Measurements from ENCODE around the gene UGT1A6.
A peak's percentile ranks its signal among the peaks of the same experiment; 100 is the strongest.
"Not testable (repeated sequence)": the region's sequence is repeated elsewhere in the genome, so short reads cannot be mapped to it uniquely, and the experiment has no call there.

UGT1A6 gene

DNA sequence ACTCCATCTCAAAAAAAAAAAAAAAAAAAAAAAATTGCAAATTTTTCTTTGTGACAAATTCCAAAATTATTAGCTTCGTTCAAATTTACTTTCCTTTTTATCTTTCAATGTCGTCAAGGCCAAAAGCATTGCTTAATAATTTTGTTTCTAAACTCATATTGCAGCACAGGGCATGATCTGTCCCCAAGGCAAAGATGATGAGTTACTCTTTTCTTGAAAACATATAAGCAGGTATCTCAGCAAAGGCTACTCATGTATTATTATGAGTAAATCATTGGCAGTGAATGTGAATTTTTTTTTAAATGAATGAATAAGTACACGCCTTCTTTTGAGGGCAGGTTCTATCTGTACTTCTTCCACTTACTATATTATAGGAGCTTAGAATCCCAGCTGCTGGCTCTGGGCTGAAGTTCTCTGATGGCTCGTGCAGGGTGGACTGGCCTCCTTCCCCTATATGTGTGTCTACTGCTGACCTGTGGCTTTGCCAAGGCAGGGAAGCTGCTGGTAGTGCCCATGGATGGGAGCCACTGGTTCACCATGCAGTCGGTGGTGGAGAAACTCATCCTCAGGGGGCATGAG is 11.1 kb upstream of the UGT1A6 start, which contains the start of gene UGT1A7:
TSS of gene UGT1A7 (plus strand) at position 381 of the 579 bp plus-strand sequence. CDS start at position 418, 37 bp downstream.
- DNase-seq (ENCODE audit: extremely low spot score, insufficient read length, low read depth) (no peak), FAIRE-seq (no peak)

DNA sequence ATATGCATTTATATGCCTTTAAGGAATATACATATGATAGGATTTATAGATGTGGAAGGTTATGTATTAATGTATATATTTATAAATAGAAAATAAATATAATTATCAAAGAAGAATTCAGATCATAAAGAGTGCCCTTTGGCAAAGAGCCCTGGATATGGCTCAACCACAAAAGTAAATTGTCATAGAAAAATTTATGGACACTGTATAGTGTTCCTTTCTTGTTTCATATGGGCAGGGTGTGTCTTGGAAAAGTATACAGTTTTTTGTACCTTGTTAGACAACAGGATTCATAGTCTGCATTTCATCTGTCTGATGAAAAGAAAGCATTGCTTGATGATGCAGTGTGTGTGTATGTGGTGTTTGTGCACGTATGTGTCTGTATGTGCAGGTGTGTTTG is 8.1 kb upstream of the UGT1A6 start:
- FAIRE-seq (no peak), DNase-seq (ENCODE audit: extremely low spot score, insufficient read length, low read depth) (no peak)

DNA sequence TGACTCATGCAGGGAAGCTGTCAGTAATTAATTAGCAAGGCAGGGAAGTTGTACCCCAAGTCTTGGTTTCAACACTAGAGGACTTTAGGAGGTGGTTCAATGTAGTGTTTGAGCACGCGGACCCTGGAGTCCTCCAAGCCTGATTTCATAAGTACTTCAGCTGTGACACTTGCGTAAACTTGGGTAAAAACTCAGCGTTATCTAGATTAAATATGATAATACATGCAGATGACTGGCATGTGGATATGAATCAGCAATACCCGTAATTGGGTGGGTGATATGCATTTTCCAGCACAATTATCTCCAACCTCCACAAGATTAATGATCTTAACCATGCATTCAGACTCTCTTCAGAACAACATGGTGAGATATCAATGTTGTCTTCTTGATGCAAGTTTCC is 5.8 kb upstream of the UGT1A6 start:
- FAIRE-seq: no peak

DNA sequence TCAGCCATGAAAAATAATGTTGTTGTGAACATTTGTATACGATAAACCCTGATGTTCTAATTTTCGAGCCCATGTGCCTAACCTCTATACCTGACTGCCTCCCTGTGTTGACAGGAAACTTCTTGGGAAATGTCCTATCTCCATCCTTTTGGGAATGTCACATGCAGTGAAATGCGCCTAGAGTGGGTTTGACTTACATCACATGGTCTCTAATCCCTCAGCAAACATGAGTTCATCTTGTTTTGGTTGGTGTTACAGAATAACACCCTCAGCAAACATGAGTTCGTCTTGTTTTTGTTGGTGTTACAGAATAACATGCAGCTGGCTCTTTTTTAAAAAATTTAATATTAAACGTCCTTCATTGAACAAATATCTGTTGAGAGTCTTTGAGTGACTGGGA is 4.3 kb upstream of the UGT1A6 start:
- DNase-seq (ENCODE audit: extremely low spot score, insufficient read length, low read depth): no peak
- FAIRE-seq: no peak

More for the DNA sequence above, 5.8 kb upstream of the UGT1A6 start:
- no peak for DNase-seq (ENCODE audit: extremely low spot score, insufficient read length, low read depth)

DNA sequence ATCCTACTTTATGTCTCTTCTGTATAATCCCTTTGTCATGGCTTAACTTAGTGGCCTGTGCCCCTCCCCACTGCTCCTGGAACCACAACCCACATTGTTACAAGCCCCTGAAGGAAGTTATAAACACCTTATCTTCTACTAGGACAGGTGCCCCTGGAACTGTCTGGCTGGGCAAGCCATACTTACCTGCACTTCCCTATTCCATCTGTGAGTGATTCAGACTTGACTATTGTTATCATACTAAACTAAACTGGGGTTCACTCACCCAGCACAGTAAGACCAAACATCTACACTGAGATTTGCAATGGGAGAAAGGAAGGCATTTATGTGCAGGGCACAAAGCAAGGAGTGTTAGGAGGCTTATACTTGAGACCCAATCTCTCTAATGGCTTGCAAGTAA is 3.7 kb upstream of the UGT1A6 start:
- FAIRE-seq (no peak), DNase-seq (ENCODE audit: extremely low spot score, insufficient read length, low read depth) (no peak)

DNA sequence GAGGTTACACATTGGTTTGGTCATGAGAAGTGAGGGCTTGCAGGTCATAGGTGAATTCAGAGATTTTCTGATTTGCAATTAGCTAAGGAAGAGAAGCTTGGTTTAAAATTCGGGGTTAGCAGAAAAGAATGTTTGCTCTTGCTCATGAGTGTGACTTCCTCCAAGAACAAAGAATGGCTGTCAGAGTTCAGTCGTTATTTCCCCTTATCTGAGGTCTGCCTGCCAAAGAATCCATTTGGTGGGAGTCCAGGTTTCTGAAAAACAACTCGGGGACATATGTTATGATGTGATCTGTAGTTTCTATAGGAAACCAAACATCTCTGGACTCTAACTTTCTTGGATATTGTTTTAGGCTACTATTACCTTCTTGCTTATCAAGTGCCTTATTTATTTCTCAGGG is 3.2 kb upstream of the UGT1A6 start:
- FAIRE-seq (no peak), DNase-seq (ENCODE audit: extremely low spot score, insufficient read length, low read depth) (no peak)

DNA sequence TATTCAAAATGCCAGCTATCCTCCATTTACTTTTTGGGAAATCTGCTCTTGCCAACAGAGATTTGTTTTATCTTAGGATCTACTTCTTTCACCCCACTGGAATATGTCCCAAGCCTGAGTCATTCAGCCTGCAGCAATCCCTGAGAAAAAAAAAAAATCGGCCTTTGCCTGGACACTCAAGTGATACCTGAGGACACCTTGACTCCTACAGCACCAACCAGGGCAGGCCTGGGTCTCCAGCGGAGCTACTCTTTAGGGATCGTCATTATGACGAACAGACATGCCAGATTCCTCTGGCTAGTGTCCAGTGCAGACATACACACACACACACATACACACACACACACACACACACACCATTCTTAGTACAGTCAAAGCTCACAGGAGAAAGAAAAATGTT is 2.2 kb upstream of the UGT1A6 start:
- no peak for FAIRE-seq
- DNase-seq (ENCODE audit: extremely low spot score, insufficient read length, low read depth): no peak

DNA sequence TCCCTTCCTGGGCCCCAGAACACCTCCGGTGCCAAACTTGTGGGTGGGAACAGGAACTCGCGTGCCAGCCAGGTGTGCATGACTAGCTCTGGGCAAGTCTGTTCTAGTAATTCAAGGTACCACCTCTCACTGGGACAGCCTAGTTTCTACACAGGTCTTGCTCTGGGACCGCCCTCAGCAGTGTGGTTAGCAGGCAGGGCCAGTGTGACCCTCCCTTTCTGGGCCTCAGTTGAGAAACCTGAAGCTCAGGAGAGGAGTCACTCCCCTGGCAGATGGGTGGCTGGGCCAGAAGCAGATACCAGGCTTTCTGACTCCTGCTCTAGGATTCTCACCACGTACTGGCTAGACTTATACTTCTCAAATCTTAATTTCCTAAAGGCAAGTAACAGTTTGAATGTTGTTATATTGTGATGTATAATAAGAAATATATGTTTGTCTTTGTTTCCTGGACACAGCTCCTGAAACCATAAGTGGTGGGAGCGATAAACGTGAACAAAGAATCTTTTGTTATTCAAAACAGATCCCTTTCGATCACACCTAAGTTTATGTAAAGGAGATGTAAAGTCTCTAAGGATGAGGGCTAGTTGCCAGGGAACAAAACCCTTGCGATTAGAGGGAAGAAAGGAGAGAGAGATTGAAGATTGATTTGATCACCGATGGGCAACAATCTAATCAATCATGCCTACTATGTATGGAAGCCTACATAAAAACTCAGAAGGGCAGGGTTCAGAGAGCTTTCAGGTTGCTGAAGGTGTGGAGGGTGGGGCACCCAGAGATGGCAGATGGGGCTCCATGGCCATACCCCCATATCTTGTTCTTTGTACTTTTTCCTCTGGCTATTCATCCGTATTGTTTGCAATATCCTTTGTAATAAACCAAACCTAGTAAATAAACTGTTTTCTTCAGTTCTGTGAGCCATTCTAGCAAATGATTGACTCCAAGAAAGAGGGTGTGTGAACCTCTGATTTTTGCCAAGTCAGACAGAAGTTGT is 952 bp upstream of the UGT1A6 start:
- no peak for DNase-seq (ENCODE audit: extremely low spot score, insufficient read length, low read depth)
- no peak for FAIRE-seq

DNA sequence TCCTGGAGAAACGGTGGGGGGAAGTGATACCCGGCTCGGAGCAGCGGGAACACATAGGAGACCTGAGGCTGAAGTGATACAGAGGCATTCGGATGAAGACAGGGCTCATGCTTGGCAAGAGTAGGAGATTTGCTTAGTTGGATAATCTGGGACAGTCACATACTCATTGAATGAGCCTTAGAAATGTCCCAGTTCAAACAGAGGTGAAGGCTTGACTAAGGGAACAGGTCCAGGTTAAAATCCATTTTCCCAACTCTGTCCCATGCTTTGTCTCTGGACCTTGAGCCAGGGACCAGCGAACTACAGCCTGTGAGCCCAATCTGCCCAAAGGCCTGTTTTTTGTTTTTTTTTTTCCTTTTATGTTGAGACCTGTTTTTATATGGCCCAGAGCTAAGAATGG is 1.3 kb downstream of the UGT1A6 start:
- no peak for FAIRE-seq
- DNase-seq (ENCODE audit: extremely low spot score, insufficient read length, low read depth): no peak

DNA sequence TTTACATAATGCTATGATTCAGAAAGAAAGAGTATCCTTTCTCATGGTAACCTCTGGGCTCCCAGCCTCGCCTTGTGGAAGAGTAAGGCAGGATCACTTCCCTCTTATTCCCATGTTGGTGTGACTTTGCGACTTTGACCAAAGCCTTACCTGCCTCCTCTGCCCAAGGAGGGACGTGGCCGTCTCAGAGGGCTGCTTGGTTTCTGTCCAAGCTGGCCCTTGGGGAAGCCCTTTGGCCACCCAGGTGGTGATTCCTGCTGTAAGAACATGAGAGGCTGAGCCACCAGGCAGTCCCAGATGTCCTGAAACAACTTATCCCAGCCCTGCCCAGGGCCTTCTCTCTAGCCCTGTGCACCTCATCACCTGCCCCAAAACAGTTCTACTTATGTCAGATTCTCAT is 6.0 kb downstream of the UGT1A6 start:
- FAIRE-seq: no peak
- no peak for DNase-seq (ENCODE audit: extremely low spot score, insufficient read length, low read depth)

DNA sequence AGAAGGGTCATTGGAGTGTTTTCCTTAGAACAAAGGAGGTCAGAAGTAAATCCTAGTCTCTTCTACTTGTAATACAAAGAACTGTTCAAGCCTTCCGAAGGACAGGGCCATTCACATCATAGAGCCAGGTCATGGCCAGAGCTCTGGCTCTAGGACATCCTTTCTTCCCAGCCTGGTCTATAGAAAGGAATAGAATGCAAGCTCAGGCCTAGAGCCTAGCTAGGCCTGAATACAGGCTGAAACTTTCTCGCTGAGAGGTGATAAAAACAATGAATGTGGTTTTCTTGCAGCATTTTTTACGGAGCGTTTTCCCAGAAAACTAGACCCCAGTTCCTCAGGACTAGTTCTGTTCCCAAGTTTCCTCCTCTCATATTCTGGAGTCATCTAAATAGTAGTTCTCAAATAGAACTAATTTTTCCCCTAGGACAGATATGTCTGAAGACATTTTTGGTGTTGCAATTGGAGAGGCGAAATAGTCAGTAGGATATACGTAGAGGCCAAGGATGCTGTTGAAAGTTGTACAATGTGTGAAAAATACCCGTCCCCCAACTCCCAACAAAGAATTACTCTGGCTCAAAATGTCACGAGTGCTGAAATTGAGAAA is 6.8 kb downstream of the UGT1A6 start:
- no peak for DNase-seq (ENCODE audit: extremely low spot score, insufficient read length, low read depth)
- FAIRE-seq: no peak

DNA sequence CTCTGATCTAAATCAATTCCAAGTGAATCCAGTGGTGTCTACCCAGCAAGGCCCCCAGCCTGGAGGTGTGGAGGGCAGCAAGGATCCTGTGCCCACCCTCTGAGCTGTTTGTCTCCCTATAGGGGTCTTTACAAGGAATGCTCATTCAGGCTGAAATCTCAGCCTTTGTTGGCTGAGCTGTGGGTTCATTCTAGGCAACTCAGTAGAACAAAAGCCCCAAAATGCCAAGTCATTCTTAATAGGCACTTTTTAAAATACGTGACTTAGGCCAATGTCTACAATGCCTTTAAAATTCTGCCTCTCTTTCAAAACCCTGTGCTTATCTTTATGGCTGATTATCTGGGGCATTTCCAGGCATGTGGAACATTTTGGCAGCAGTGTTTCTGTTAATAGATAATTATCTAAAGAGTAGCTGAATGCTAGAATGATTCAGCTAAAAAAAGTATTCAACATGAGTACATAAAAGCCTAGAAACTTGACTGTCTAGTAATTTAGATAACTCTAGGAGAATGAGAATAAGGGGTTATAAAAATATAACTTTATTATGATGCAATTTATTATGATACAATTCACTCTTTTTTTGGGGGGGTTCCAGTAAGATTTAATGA is 7.4 kb downstream of the UGT1A6 start:
- no peak for DNase-seq (ENCODE audit: extremely low spot score, insufficient read length, low read depth)
- FAIRE-seq: no peak

DNA sequence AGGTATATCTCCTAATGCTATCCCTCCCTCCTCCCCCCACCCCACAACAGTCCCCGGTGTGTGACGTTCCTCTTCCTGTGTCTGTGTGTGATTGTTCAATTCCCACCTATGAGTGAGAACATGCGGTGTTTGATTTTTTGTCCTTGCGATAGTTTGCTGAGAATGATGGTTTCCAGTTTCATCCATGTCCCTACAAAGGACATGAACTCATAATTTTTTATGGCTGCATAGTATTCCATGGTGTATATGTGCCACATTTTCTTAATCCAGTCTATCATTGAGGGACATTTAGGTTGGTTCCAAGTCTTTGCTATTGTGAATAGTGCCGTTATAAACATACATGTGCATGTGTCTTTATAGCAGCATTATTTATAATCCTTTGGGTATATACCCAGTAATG is 8.2 kb downstream of the UGT1A6 start:
- DNase-seq (ENCODE audit: extremely low spot score, insufficient read length, low read depth); FAIRE-seq: not testable (repeated sequence)

DNA sequence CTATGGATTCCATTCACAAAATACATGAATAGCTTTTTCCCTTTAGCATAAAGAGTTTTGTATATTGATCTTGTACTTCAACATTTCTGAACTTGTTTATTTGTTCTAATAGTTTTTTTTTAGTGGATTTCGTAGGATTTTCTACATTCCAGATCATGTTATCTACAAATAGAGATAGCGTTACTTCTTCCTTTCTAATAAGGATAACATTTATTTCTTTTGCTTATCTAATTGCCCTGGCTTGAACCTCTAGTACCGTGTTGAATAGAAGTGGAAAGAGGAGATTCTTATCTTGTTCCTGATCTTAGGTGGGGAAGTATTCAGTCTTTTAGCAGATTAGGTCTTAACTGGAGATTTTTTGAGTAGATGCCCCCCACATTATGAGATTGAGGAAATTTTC is 9.5 kb downstream of the UGT1A6 start:
- FAIRE-seq: no peak
- no peak for DNase-seq (ENCODE audit: extremely low spot score, insufficient read length, low read depth)

DNA sequence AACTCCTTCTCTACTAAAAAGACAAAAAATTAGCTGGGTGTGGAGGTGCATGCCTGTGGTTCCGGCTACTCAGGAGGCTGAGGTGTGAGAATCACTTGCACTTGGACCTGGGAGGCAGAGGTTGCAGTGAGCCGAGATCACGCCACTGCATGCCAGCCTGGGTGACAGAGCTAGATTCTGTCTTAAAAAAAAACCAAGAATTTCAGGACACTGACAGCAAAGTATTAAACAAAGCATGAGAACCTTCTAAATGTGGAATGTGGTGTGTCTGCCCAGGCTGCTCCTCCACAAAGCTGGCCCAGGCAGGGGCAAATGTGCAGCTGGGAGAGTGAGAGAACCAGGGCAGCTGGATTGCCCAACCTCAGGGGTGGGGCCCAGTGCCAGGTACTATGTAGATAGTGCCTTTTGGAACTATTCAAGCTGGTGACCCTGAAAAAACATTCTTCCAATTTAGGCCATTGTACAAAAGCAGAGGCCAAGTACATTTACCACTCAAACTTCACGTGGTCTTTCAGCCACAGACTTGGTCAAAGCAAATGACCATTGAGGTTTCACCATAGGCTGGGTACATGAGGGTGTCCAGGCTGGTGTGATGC is 13.3 kb downstream of the UGT1A6 start:
- FAIRE-seq (no peak), DNase-seq (ENCODE audit: extremely low spot score, insufficient read length, low read depth) (no peak)

DNA sequence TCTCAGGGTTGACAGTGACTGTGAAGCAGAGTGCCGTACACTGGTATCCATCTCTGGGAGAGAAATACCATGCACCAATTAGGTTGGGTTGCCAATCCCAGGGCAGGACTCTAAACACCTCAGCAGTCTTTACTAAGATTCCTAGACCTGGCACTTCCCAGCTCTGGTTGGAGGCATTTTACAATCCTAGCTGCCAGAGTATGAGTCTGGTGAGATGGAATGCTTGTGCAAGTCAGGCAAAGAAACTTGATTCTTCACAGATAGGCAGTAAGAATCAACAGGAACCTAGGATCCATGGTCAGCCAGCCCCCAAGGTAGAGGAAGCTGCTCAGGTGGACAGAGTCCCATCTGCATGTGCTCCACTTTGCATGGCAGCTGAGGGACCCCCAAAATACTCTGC is 14.0 kb downstream of the UGT1A6 start:
- DNase-seq (ENCODE audit: extremely low spot score, insufficient read length, low read depth): no peak

DNA sequence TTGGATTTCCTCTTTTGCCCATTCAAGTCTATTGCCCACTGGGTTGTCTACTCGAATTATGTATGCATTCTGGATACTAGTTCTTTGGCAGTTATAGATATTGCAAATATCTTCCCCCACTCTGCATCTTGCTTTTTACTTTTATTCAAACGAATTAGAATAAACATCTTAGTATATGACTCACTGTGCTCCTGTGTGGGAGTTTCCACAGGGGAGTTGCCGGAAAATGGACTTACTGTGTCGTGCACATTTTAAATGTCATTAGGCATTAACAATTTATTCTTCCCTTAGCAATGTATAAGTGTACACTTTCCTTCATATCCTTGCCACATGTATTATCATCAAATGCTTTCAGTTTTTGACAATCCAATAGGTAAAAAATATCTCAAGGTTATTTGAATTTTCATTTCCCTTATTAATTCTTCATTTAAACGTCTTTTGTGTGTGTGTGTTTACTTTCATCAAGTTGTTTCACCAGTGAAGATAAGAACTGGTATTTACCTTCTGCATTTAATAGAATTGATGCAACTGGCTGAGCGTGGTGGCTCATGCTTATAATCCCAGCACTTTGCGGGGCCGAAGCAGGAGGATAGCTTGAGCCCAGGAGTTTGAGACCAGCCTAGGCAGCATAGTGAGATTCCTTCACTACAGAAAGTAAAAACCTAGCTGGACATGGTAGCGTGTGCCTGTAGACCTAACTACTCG is 15.4 kb downstream of the UGT1A6 start:
- FAIRE-seq (no peak), DNase-seq (ENCODE audit: extremely low spot score, insufficient read length, low read depth) (no peak)

More for the DNA sequence above, 14.0 kb downstream of the UGT1A6 start:
- FAIRE-seq: no peak

DNA sequence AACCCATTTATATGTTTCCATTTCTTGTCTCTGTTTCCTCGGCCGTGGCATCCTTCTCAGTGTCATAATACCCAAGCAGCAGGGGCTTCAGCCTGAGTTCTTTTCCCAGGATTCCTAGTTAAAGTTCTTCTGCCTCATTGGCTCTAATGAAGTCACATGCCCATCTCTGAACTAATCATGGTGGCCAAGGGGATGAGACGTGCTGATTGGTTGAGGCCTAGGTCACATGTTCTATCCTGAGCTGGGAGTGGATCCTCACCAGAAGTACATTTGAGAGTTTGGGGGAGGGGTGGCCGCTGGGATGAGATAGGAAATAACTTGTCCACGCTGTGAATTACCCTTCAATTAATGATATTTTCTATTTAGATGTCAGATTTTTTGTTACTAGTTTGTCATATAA is 16.3 kb downstream of the UGT1A6 start:
- DNase-seq (ENCODE audit: extremely low spot score, insufficient read length, low read depth) (no peak), FAIRE-seq (no peak)

DNA sequence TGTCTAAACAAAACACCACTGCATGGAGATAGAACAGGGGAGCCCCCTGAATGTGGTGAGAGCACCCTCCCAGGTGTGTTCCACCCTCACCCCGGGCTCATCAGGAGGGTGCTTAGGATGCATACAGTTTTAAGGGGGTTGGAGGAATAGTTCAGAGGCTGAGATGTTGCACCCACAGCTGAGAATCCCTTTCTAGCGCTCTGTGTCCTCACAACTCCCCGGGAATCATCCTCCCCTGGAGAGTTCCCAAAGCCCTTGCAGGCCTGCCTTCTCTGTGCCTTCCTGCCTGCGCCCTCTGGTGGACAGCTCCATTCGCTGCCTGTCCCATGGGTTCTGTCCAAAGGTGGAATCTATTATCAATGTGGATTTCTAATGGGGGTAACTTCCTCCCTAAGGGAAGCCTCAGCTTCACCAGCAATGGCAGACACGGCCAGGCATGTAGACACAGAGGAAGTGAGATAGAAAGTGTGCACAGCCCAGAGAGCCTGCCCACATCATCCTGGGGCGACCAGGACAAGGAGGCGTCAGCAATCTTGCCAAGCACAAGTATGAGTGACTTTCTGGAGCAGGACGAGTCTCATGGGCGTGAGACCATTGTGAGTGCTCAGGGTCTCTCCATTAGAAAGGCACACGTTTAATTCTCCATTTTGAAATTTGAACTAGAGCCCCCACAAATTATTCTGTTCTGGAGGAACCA is 18.8 kb downstream of the UGT1A6 start:
- FAIRE-seq (peak; percentile 74), DNase-seq (ENCODE audit: extremely low spot score, insufficient read length, low read depth) (peak; percentile 7)

All from GM18507 (cell line).